Measurements from ENCODE around the gene EP300.

- TF ChIP-seq ZNF70 (CRISPR knock-in tag; IDR thresholded peaks at IDR 0.05) (no peak), ARNTL (CRISPR knock-in tag; IDR thresholded peaks at IDR 0.05; ENCODE audit: borderline replicate concordance, low read depth) (no peak), CSDC2 (CRISPR knock-in tag; IDR thresholded peaks at IDR 0.05) (no peak), CSRNP3 (CRISPR knock-in tag; IDR thresholded peaks at IDR 0.05) (no peak), ZFP30 (CRISPR knock-in tag; IDR thresholded peaks at IDR 0.05) (no peak), ZC3H10 (CRISPR knock-in tag; IDR thresholded peaks at IDR 0.05) (no peak), ZFP3 (CRISPR knock-in tag; IDR thresholded peaks at IDR 0.05) (no peak), BACH2 (CRISPR knock-in tag; IDR thresholded peaks at IDR 0.05; ENCODE audit: borderline replicate concordance) (no peak), PATZ1 (CRISPR knock-in tag; IDR thresholded peaks at IDR 0.05; ENCODE audit: borderline replicate concordance) (no peak), PPARA (CRISPR knock-in tag; IDR thresholded peaks at IDR 0.05; ENCODE audit: borderline replicate concordance) (no peak), POU6F1 (CRISPR knock-in tag; IDR thresholded peaks at IDR 0.05; ENCODE audit: borderline replicate concordance, low read depth) (no peak), TCF4 (CRISPR knock-in tag; IDR thresholded peaks at IDR 0.05; ENCODE audit: borderline replicate concordance) (no peak), CREB5 (CRISPR knock-in tag; IDR thresholded peaks at IDR 0.05; ENCODE audit: low read depth) (no peak), ZNF8 (CRISPR knock-in tag; IDR thresholded peaks at IDR 0.05) (no peak)
These were observed 4.0 kb downstream of the EP300 start for GRCh38 chr22:41096391-41096790.

Measured in SK-N-SH treated with all-trans-retinoic acid at 6 μM for 48 hours (cell line).